SH-SY5Y (cell line): ENCODE results near the gene SIPA1L3.

Source experiments
- GATA2 ChIP-seq: IDR thresholded peaks from 2 replicates; pipeline ENCODE4 v1.6.1; 2011; ENCODE audit warnings: mild to moderate bottlenecking, low read depth, low read length
- GATA3 ChIP-seq: IDR thresholded peaks from 2 replicates; pipeline ENCODE4 v1.6.1; 2011; ENCODE audit warnings: low read depth, mild to moderate bottlenecking, low read length, moderate library complexity

GRCh38 chr19:37926711-37927110 is 19.7 kb downstream of the SIPA1L3 start:
- TF ChIP-seq GATA2 (no peak), GATA3 (no peak)
